NCI-H526 (cell line): Measurements from ENCODE around the gene ZC3H11A.
"Not testable (repeated sequence)": the region's sequence is repeated elsewhere in the genome, so short reads cannot be mapped to it uniquely, and the experiment has no call there.

ENCODE experiments used
- DNase-seq, 2 experiments: peaks; one replicate each; lab custom pipeline; 2025; lab: John Stamatoyannopoulos, UW

Gene ZC3H11A

GRCh38 chr1:203781962-203782361, 13.5 kb upstream of the ZC3H11A start:
- DNase-seq = no peak

- DNase-seq = peak in 1 of 2 experiments; percentile 12
Observed at GRCh38 chr1:203789966-203790365, 5.5 kb upstream of the ZC3H11A start.

- DNase-seq = no peak
Observed at GRCh38 chr1:203791498-203791897, 3.9 kb upstream of the ZC3H11A start.

- no peak for DNase-seq
Observed at GRCh38 chr1:203792486-203792885, 2.9 kb upstream of the ZC3H11A start.

- not testable (repeated sequence) for DNase-seq
Observed at GRCh38 chr1:203793561-203793960, 1.9 kb upstream of the ZC3H11A start.

- DNase-seq = no peak
Observed at GRCh38 chr1:203794764-203795440, 521 bp upstream of the ZC3H11A start.

- DNase-seq = peak in 1 of 2 experiments; percentile 31
Observed at GRCh38 chr1:203796236-203796605, 798 bp downstream of the ZC3H11A start.

- DNase-seq = no peak
Observed at GRCh38 chr1:203797216-203797615, 1.8 kb downstream of the ZC3H11A start.

- DNase-seq = peak; percentile 1 to 23
Observed at GRCh38 chr1:203797948-203798655, 2.7 kb downstream of the ZC3H11A start.

- no peak for DNase-seq
Observed at GRCh38 chr1:203799157-203799556, 3.7 kb downstream of the ZC3H11A start.

GRCh38 chr1:203799971-203800370, 4.5 kb downstream of the ZC3H11A start:
- no peak for DNase-seq

GRCh38 chr1:203805689-203806088, 10.3 kb downstream of the ZC3H11A start:
- DNase-seq = no peak

GRCh38 chr1:203807196-203807595, 11.8 kb downstream of the ZC3H11A start:
- no peak for DNase-seq

GRCh38 chr1:203813581-203814341, 18.3 kb downstream of the ZC3H11A start:
- DNase-seq = no peak

- DNase-seq = no peak
Observed at GRCh38 chr1:203818399-203818798, 23.0 kb downstream of the ZC3H11A start.

- no peak for DNase-seq
Observed at GRCh38 chr1:203823306-203823705, 27.9 kb downstream of the ZC3H11A start.

- no peak for DNase-seq
Observed at GRCh38 chr1:203826175-203826574, 30.8 kb downstream of the ZC3H11A start.

GRCh38 chr1:203828002-203828401, 32.6 kb downstream of the ZC3H11A start:
- no peak for DNase-seq

GRCh38 chr1:203828503-203828902, 33.1 kb downstream of the ZC3H11A start:
- DNase-seq = no peak

GRCh38 chr1:203829247-203829646, 33.8 kb downstream of the ZC3H11A start:
- DNase-seq = not testable (repeated sequence)

GRCh38 chr1:203835476-203835875, 40.1 kb downstream of the ZC3H11A start:
- DNase-seq = no peak

GRCh38 chr1:203839081-203839480, 43.7 kb downstream of the ZC3H11A start:
- no peak for DNase-seq
